HepG2 (cell line): ENCODE results near the gene STPG4.

Source experiments
- MYC ChIP-seq: sonication (generic); formaldehyde crosslinking; IDR thresholded peaks from 2 replicates; pipeline ENCODE4 v1.9.0; 2021; ENCODE audit warnings: missing genetic modification reagents, borderline replicate concordance
- POLR2A ChIP-seq, 2 experiments: IDR thresholded peaks; 2 replicates each; pipeline ENCODE4 v1.6.1; 2011; ENCODE audit warnings: low read depth in 2 of 2, low read length in 2 of 2, mild to moderate bottlenecking in 1 of 2, moderate library complexity in 1 of 2; ENCODE audit not compliant: insufficient read depth in 1 of 2
- ZBTB2 ChIP-seq: sonication (generic); formaldehyde crosslinking; IDR thresholded peaks from 2 replicates; pipeline ENCODE4 v1.8.0; 2022; ENCODE audit warnings: low read depth, missing genetic modification reagents
- ZNF3 ChIP-seq: IDR thresholded peaks from 2 replicates; pipeline ENCODE4 v1.7.0; 2017; ENCODE audit warnings: inconsistent platforms
- TF ChIP-seq, protein P1 (sequence below), 2 experiments: sonication (generic) in 1 of 2; formaldehyde crosslinking in 1 of 2; IDR thresholded peaks; 2 replicates each; pipeline versions ENCODE4 v1.4.0 to v1.6.1; 2016 to 2020; ENCODE audit warnings: borderline replicate concordance in 1 of 2, low read depth in 1 of 2, mild to moderate bottlenecking in 1 of 2, missing genetic modification reagents in 1 of 2

- TF ChIP-seq POLR2A (IDR thresholded peaks at IDR 0.05; ENCODE audit: insufficient read depth in 1 of 2, low read depth in 2 of 2, low read length in 2 of 2), result no peak
- no peak for TF ChIP-seq ZBTB2 (CRISPR knock-in tag)
- TF ChIP-seq MYC (CRISPR knock-in tag), result no peak
- no peak for TF ChIP-seq ZNF3
- TF ChIP-seq, protein P1, sequence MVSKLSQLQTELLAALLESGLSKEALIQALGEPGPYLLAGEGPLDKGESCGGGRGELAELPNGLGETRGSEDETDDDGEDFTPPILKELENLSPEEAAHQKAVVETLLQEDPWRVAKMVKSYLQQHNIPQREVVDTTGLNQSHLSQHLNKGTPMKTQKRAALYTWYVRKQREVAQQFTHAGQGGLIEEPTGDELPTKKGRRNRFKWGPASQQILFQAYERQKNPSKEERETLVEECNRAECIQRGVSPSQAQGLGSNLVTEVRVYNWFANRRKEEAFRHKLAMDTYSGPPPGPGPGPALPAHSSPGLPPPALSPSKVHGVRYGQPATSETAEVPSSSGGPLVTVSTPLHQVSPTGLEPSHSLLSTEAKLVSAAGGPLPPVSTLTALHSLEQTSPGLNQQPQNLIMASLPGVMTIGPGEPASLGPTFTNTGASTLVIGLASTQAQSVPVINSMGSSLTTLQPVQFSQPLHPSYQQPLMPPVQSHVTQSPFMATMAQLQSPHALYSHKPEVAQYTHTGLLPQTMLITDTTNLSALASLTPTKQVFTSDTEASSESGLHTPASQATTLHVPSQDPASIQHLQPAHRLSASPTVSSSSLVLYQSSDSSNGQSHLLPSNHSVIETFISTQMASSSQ (IDR thresholded peaks at IDR 0.05; ENCODE audit: low read depth), result no peak
- TF ChIP-seq, protein P1 (CRISPR knock-in tag; IDR thresholded peaks at IDR 0.05; ENCODE audit: borderline replicate concordance), result no peak
Measured at GRCh38 chr2:47083886-47084687, 71.0 kb downstream of the STPG4 start.
